ENCODE measurements around the gene TMPRSS2.

The TMPRSS2 gene

GRCh38 chr21:41504030-41504429, 3.9 kb downstream of the TMPRSS2 start:
- DNase-seq: no peak
- Histone ChIP-seq H3K4me3 (no peak overlapping the region), H3K9me3 (no peaks in the 10 kb centered on the region), H3K36me3 (no peaks in the 10 kb centered on the region), H3K27ac (no peak overlapping the region), H3K27me3 (peaks cover 0 to 68% of the 10 kb centered on the region in 2 donors), H3K4me1 (peaks cover 0 to 25% (median 20%) of the 10 kb centered on the region in 4 donors)
- TF ChIP-seq CTCF (IDR thresholded peaks at IDR 0.05): no peak
- intact Hi-C loops (cut with DNase I; ENCODE audit: low total_unique reads): no loop called here

- H3K27ac ChIP-seq: no peak overlapping the region
- H3K4me1 ChIP-seq: peaks cover 0 to 22% (median 17%) of the 10 kb centered on the region in 4 donors
- no peaks in the 10 kb centered on the region for H3K9me3 ChIP-seq
- intact Hi-C loops (cut with DNase I; ENCODE audit: low total_unique reads): no loop called here
- TF ChIP-seq CTCF (IDR thresholded peaks at IDR 0.05): no peak
- H3K36me3 ChIP-seq: no peaks in the 10 kb centered on the region
- H3K4me3 ChIP-seq: no peak overlapping the region
- peaks cover 0 to 61% of the 10 kb centered on the region in 2 donors for H3K27me3 ChIP-seq
- DNase-seq: no peak
These were observed 4.6 kb downstream of the TMPRSS2 start for GRCh38 chr21:41503331-41503730.

GRCh38 chr21:41501919-41502318, 6.0 kb downstream of the TMPRSS2 start:
- no peaks in the 10 kb centered on the region for H3K9me3 ChIP-seq
- H3K27ac ChIP-seq: no peak overlapping the region
- DNase-seq: no peak
- intact Hi-C loops (cut with DNase I; ENCODE audit: low total_unique reads): no loop called here
- H3K4me1 ChIP-seq: peaks cover 0 to 7% (median 3%) of the 10 kb centered on the region in 4 donors
- H3K36me3 ChIP-seq: no peaks in the 10 kb centered on the region
- H3K27me3 ChIP-seq: peaks cover 0 to 56% of the 10 kb centered on the region in 2 donors
- H3K4me3 ChIP-seq: no peak overlapping the region
- TF ChIP-seq CTCF (IDR thresholded peaks at IDR 0.05): no peak

GRCh38 chr21:41500931-41501381, 7.0 kb downstream of the TMPRSS2 start:
- TF ChIP-seq CTCF (IDR thresholded peaks at IDR 0.05): no peak
- H3K27me3 ChIP-seq: peaks cover 0 to 46% of the 10 kb centered on the region in 2 donors
- H3K36me3 ChIP-seq: no peaks in the 10 kb centered on the region
- no peak for DNase-seq
- H3K9me3 ChIP-seq: no peaks in the 10 kb centered on the region
- H3K4me1 ChIP-seq: peaks cover 0 to 4% (median 0%) of the 10 kb centered on the region in 4 donors
- H3K4me3 ChIP-seq: no peak overlapping the region
- H3K27ac ChIP-seq: no peak overlapping the region
- intact Hi-C loops (cut with DNase I; ENCODE audit: low total_unique reads): no loop called here

GRCh38 chr21:41500363-41500762, 7.6 kb downstream of the TMPRSS2 start:
- no peak for DNase-seq
- Histone ChIP-seq H3K27ac (no peak overlapping the region), H3K4me3 (no peak overlapping the region), H3K36me3 (no peaks in the 10 kb centered on the region), H3K27me3 (peaks cover 0 to 40% of the 10 kb centered on the region in 2 donors), H3K4me1 (peaks cover 0 to 2% (median 0%) of the 10 kb centered on the region in 4 donors), H3K9me3 (no peaks in the 10 kb centered on the region)
- no peak for TF ChIP-seq CTCF (IDR thresholded peaks at IDR 0.05)
- intact Hi-C loops (cut with DNase I; ENCODE audit: low total_unique reads): no loop called here

GRCh38 chr21:41499920-41500319, 8.0 kb downstream of the TMPRSS2 start:
- DNase-seq: no peak
- Histone ChIP-seq H3K36me3 (no peaks in the 10 kb centered on the region), H3K4me1 (no peaks in the 10 kb centered on the region), H3K4me3 (no peak overlapping the region), H3K27me3 (peaks cover 0 to 36% of the 10 kb centered on the region in 2 donors), H3K9me3 (no peaks in the 10 kb centered on the region), H3K27ac (no peak overlapping the region)
- intact Hi-C loops (cut with DNase I; ENCODE audit: low total_unique reads): no loop called here
- no peak for TF ChIP-seq CTCF (IDR thresholded peaks at IDR 0.05)
